Mesenchymal stem cell (in vitro differentiated cells and primary cell): ENCODE measurements around the gene CLDN12. TPM values are rescaled to one million over a fixed set of nuclear protein-coding genes. Genes with fewer than 3 reads are reported as not detected.

Experiments
- DNase-seq: peaks from one replicate; pipeline ENCODE4 v3.0.0-alpha.2; 2013
- H2AFZ ChIP-seq: one replicate; pipeline ENCODE4 v1.6.1; 2013; ENCODE audit warnings: low read depth, mild to moderate bottlenecking, control low read depth, inconsistent platforms, low read length, moderate library complexity
- H2AK5ac ChIP-seq: 2 replicates; pipeline ENCODE4 v1.6.1; 2013; ENCODE audit warnings: low read length, moderate library complexity, mild to moderate bottlenecking, inconsistent platforms; ENCODE audit not compliant: severe bottlenecking
- H2BK120ac ChIP-seq: one replicate; pipeline ENCODE4 v1.6.1; 2013; ENCODE audit warnings: low read depth, mild to moderate bottlenecking, inconsistent platforms, low read length, moderate library complexity
- H2BK12ac ChIP-seq, 2 experiments: one replicate each; pipeline ENCODE4 v1.6.1; 2013; ENCODE audit warnings: inconsistent platforms in 2 of 2, low read length in 2 of 2, mild to moderate bottlenecking in 2 of 2, moderate library complexity in 2 of 2, control low read depth in 1 of 2
- H2BK15ac ChIP-seq: one replicate; pipeline ENCODE4 v1.6.1; 2013; ENCODE audit warnings: mild to moderate bottlenecking, low read depth, inconsistent platforms; ENCODE audit not compliant: poor library complexity, severe bottlenecking
- H2BK5ac ChIP-seq: 2 replicates; pipeline ENCODE4 v1.6.1; 2013; ENCODE audit warnings: low read depth, mild to moderate bottlenecking, low read length, control low read depth, inconsistent platforms; ENCODE audit not compliant: poor library complexity, severe bottlenecking
- H3K14ac ChIP-seq, 2 experiments: one replicate each; pipeline ENCODE4 v1.6.1; 2013; ENCODE audit warnings: inconsistent platforms in 2 of 2, low read length in 2 of 2, control low read depth in 1 of 2, mild to moderate bottlenecking in 1 of 2, moderate library complexity in 1 of 2
- H3K18ac ChIP-seq, 2 experiments: one replicate each; pipeline ENCODE4 v1.6.1; 2013; ENCODE audit warnings: inconsistent platforms in 2 of 2, low read length in 2 of 2, control low read depth in 1 of 2, low read depth in 1 of 2, mild to moderate bottlenecking in 1 of 2
- H3K23ac ChIP-seq, 2 experiments: one replicate each; pipeline ENCODE4 v1.6.1; 2013; ENCODE audit warnings: inconsistent platforms in 2 of 2, low read length in 2 of 2, mild to moderate bottlenecking in 2 of 2, moderate library complexity in 2 of 2, control low read depth in 1 of 2
- H3K27ac ChIP-seq: 2 replicates; pipeline ENCODE4 v1.5.1; 2013; ENCODE audit warnings: mild to moderate bottlenecking, moderate library complexity, low read length, control low read depth, inconsistent platforms; ENCODE audit not compliant: poor library complexity, severe bottlenecking
- H3K27me3 ChIP-seq, 2 experiments: 2 replicates each; pipeline versions ENCODE4 v1.6.1 to v1.7.0; 2013; ENCODE audit warnings: low read length in 2 of 2, mild to moderate bottlenecking in 2 of 2, moderate library complexity in 2 of 2, control low read depth in 1 of 2, inconsistent platforms in 1 of 2; ENCODE audit not compliant: control insufficient read depth in 1 of 2, insufficient read depth in 1 of 2
- H3K36me3 ChIP-seq, 2 experiments: 2 replicates each; pipeline versions ENCODE4 v1.6.1 to v1.7.0; 2013; ENCODE audit warnings: low read length in 2 of 2, control low read depth in 1 of 2, inconsistent platforms in 1 of 2, low read depth in 1 of 2, mild to moderate bottlenecking in 1 of 2; ENCODE audit not compliant: insufficient read depth in 2 of 2, control insufficient read depth in 1 of 2
- H3K4ac ChIP-seq, 2 experiments: one replicate each; pipeline ENCODE4 v1.6.1; 2013; ENCODE audit warnings: inconsistent platforms in 2 of 2, low read length in 2 of 2, mild to moderate bottlenecking in 2 of 2, moderate library complexity in 2 of 2, control low read depth in 1 of 2, low read depth in 1 of 2
- H3K4me1 ChIP-seq: 2 replicates; pipeline ENCODE4 v1.6.1; 2013; ENCODE audit warnings: low read depth, low read length, control low read depth; ENCODE audit not compliant: control insufficient read depth, insufficient read depth
- H3K4me2 ChIP-seq: 2 replicates; pipeline ENCODE4 v1.6.1; 2013; ENCODE audit warnings: low read length, mild to moderate bottlenecking, inconsistent platforms; ENCODE audit not compliant: poor library complexity, severe bottlenecking
- H3K4me3 ChIP-seq, 2 experiments: 2 replicates each; pipeline versions ENCODE4 v1.5.1 to v1.7.0; 2013; ENCODE audit warnings: low read length in 2 of 2, mild to moderate bottlenecking in 2 of 2, control low read depth in 1 of 2, low read depth in 1 of 2; ENCODE audit not compliant: insufficient read depth in 1 of 2
- H3K79me1 ChIP-seq: replicated peaks from 2 replicates; pipeline ENCODE4 v1.6.1; 2013; ENCODE audit warnings: mild to moderate bottlenecking, control low read depth, low read length, inconsistent platforms; ENCODE audit not compliant: poor library complexity, severe bottlenecking
- H3K9ac ChIP-seq: 2 replicates; pipeline ENCODE4 v1.7.0; 2013; ENCODE audit warnings: mild to moderate bottlenecking, low read length, moderate library complexity
- H3K9me3 ChIP-seq: 2 replicates; pipeline ENCODE4 v1.7.0; 2013; ENCODE audit warnings: mild to moderate bottlenecking, low read length; ENCODE audit not compliant: control insufficient read depth
- H4K8ac ChIP-seq: one replicate; pipeline ENCODE4 v1.6.1; 2013; ENCODE audit warnings: inconsistent platforms, mild to moderate bottlenecking, low read length, moderate library complexity
- H4K91ac ChIP-seq: one replicate; pipeline ENCODE4 v1.6.1; 2013; ENCODE audit warnings: mild to moderate bottlenecking, low read length, inconsistent platforms
- WGBS: methylation state at CpG from one replicate; pipeline ENCODE4 v1.1.7; 2013; ENCODE audit warnings: mixed read lengths; 5-methylcytosine and 5-hydroxymethylcytosine counted together
- polyA plus RNA-seq, 2 experiments: library from polyadenylated mRNA; stranded (reverse); fragments of 200-250 nt; gene quantifications; one replicate each; pipeline ENCODE4 v1.2.3, GENCODE V29; 2013

Gene CLDN12
- polyA plus RNA-seq (2013, experiment 1 of 2) = 22.9 TPM
- polyA plus RNA-seq (2013, experiment 2 of 2) = 24.2 TPM

- peak; percentile 98 for DNase-seq
- H3K36me3 ChIP-seq = peaks cover 5 to 35% of the 10 kb centered on the region in 2 experiments
- H3K23ac ChIP-seq = no peak within 1 kb of the TSS
- peak within 1 kb of the TSS; percentile 29 for H4K8ac ChIP-seq
- H2AK5ac ChIP-seq = no peak within 1 kb of the TSS
- H3K27ac ChIP-seq = peak within 1 kb of the TSS; percentile 99
- peak within 1 kb of the TSS; percentile 57 to 88 for H3K4me3 ChIP-seq
- H2BK12ac ChIP-seq = no peak within 1 kb of the TSS
- H2BK15ac ChIP-seq = no peak within 1 kb of the TSS
- no peaks in the 10 kb centered on the region for H3K4me1 ChIP-seq
- H3K18ac ChIP-seq = peak within 1 kb of the TSS; percentile 34 to 79
- peak within 1 kb of the TSS in 1 of 2 experiments; percentile 81 for H3K14ac ChIP-seq
- peaks cover 3% of the 10 kb centered on the region for H3K9me3 ChIP-seq
- H3K9ac ChIP-seq = peak within 1 kb of the TSS; percentile 97
- peak within 1 kb of the TSS; percentile 81 for H3K4me2 ChIP-seq
- H3K4ac ChIP-seq = peak within 1 kb of the TSS in 1 of 2 experiments; percentile 58
- H4K91ac ChIP-seq = no peak within 1 kb of the TSS
- H2BK120ac ChIP-seq = no peak within 1 kb of the TSS
- WGBS = under 1% methylated on average over 32 of the region's 35 CpGs
- peaks cover 12% of the 10 kb centered on the region for H3K79me1 ChIP-seq
- no peaks in the 10 kb centered on the region for H3K27me3 ChIP-seq
- H2AFZ ChIP-seq = peak within 1 kb of the TSS; percentile 36
- H2BK5ac ChIP-seq = peak within 1 kb of the TSS; percentile 84
Measured at GRCh38 chr7:90403174-90404113, at the start of gene CLDN12. Gene CLDN12 (plus strand): TSS chr7:90403461. CDS start chr7:90412677, 9,216 bp downstream.

- no peaks in the 10 kb centered on the region for H3K27me3 ChIP-seq
- H3K4me2 ChIP-seq = no peak overlapping the region
- no peak overlapping the region for H4K91ac ChIP-seq
- H3K18ac ChIP-seq = no peak overlapping the region
- H2BK15ac ChIP-seq = no peak overlapping the region
- H3K23ac ChIP-seq = no peak overlapping the region
- no peak overlapping the region for H2BK5ac ChIP-seq
- peaks cover 1% of the 10 kb centered on the region for H3K79me1 ChIP-seq
- no peak overlapping the region for H2BK120ac ChIP-seq
- H2BK12ac ChIP-seq = no peak overlapping the region
- peaks cover 9 to 80% of the 10 kb centered on the region in 2 experiments for H3K36me3 ChIP-seq
- H2AK5ac ChIP-seq = no peak overlapping the region
- WGBS = no CpG with 5 or more reads among the region's 1 CpG
- H2AFZ ChIP-seq = no peak overlapping the region
- no peak overlapping the region for H4K8ac ChIP-seq
- H3K27ac ChIP-seq = peak overlapping the region; percentile 43
- H3K9me3 ChIP-seq = peaks cover 25% of the 10 kb centered on the region
- no peak overlapping the region for H3K14ac ChIP-seq
- peak; percentile 35 for DNase-seq
- H3K4me1 ChIP-seq = no peaks in the 10 kb centered on the region
- H3K4ac ChIP-seq = no peak overlapping the region
- peak overlapping the region; percentile 71 for H3K9ac ChIP-seq
- H3K4me3 ChIP-seq = no peak overlapping the region
Measured at GRCh38 chr7:90383422-90383821, 19.8 kb upstream of the CLDN12 start.

GRCh38 chr7:90383861-90384260, 19.4 kb upstream of the CLDN12 start:
- H3K9me3 ChIP-seq = peaks cover 25% of the 10 kb centered on the region
- no peak overlapping the region for H4K91ac ChIP-seq
- peak overlapping the region; percentile 71 for H3K9ac ChIP-seq
- no peak overlapping the region for H3K18ac ChIP-seq
- no peak overlapping the region for H2BK15ac ChIP-seq
- H2AFZ ChIP-seq = no peak overlapping the region
- no peak overlapping the region for H3K4ac ChIP-seq
- H3K36me3 ChIP-seq = peaks cover 6 to 79% of the 10 kb centered on the region in 2 experiments
- H2BK120ac ChIP-seq = no peak overlapping the region
- WGBS = 45% methylated on average over 3 of the region's 3 CpGs
- no peak overlapping the region for H2BK12ac ChIP-seq
- peak overlapping the region in 1 of 2 experiments; percentile 24 for H3K4me3 ChIP-seq
- H2AK5ac ChIP-seq = no peak overlapping the region
- peaks cover 1% of the 10 kb centered on the region for H3K79me1 ChIP-seq
- DNase-seq = peak; percentile 43
- no peak overlapping the region for H4K8ac ChIP-seq
- H3K27ac ChIP-seq = peak overlapping the region; percentile 74
- H3K4me2 ChIP-seq = no peak overlapping the region
- H3K4me1 ChIP-seq = no peaks in the 10 kb centered on the region
- no peak overlapping the region for H3K14ac ChIP-seq
- H3K23ac ChIP-seq = no peak overlapping the region
- no peaks in the 10 kb centered on the region for H3K27me3 ChIP-seq
- H2BK5ac ChIP-seq = no peak overlapping the region

GRCh38 chr7:90384433-90384832, 18.8 kb upstream of the CLDN12 start:
- Histone ChIP-seq H3K4ac (no peak overlapping the region), H3K27me3 (no peaks in the 10 kb centered on the region), H2BK15ac (no peak overlapping the region), H2BK5ac (no peak overlapping the region), H3K4me2 (no peak overlapping the region), H4K8ac (no peak overlapping the region), H3K9me3 (peaks cover 20% of the 10 kb centered on the region), H3K18ac (no peak overlapping the region), H3K9ac (peak overlapping the region; percentile 71), H4K91ac (no peak overlapping the region), H3K23ac (no peak overlapping the region), H2AFZ (no peak overlapping the region), H3K79me1 (peaks cover 1% of the 10 kb centered on the region), H3K36me3 (peaks cover 6 to 76% of the 10 kb centered on the region in 2 experiments), H3K4me1 (no peaks in the 10 kb centered on the region), H3K14ac (no peak overlapping the region), H2BK120ac (no peak overlapping the region), H2BK12ac (no peak overlapping the region), H3K27ac (peak overlapping the region; percentile 74), H2AK5ac (no peak overlapping the region), H3K4me3 (peak overlapping the region in 1 of 2 experiments; percentile 24)
- no peak for DNase-seq
